Astrocyte (in vitro differentiated cells and primary cell): ENCODE data around the gene SMARCD3. TPM values are rescaled to one million over a fixed set of nuclear protein-coding genes. Genes with fewer than 3 reads are reported as not detected.

ENCODE experiments used
- DNase-seq: peaks from one replicate; pipeline ENCODE4 v3.0.0-alpha.2; 2010; ENCODE audit warnings: low read depth
- FAIRE-seq: peaks from 2 replicates; lab custom pipeline; 2011; peaks lifted over from hg19 to GRCh38; lab: Jason Lieb, UNC
- H2AFZ ChIP-seq: 2 replicates; pipeline ENCODE4 v1.6.0; 2012; ENCODE audit warnings: low read depth, low read length, inconsistent platforms
- H3K27ac ChIP-seq: 2 replicates; pipeline ENCODE4 v1.5.1; 2011; ENCODE audit warnings: low read depth, low read length, inconsistent platforms
- H3K27me3 ChIP-seq: 2 replicates; pipeline ENCODE4 v1.6.0; 2011; ENCODE audit warnings: low read length, inconsistent platforms; ENCODE audit not compliant: insufficient read depth
- H3K36me3 ChIP-seq: 2 replicates; pipeline ENCODE4 v1.5.1; 2011; ENCODE audit warnings: low read length, inconsistent platforms; ENCODE audit not compliant: insufficient read depth
- H3K4me1 ChIP-seq: 2 replicates; pipeline ENCODE4 v1.5.1; 2011; ENCODE audit warnings: low read length, inconsistent platforms; ENCODE audit not compliant: insufficient read depth
- H3K4me2 ChIP-seq: 2 replicates; pipeline ENCODE4 v1.6.0; 2012; ENCODE audit warnings: low read length, inconsistent platforms
- H3K4me3 ChIP-seq: 2 replicates; pipeline ENCODE4 v1.5.1; 2011; ENCODE audit warnings: low read depth, mild to moderate bottlenecking, low read length, inconsistent platforms; ENCODE audit not compliant: insufficient read depth
- H3K79me2 ChIP-seq: 2 replicates; pipeline ENCODE4 v1.6.0; 2012; ENCODE audit warnings: mild to moderate bottlenecking, low read length, inconsistent platforms; ENCODE audit not compliant: insufficient read depth
- H3K9ac ChIP-seq: 2 replicates; pipeline ENCODE4 v1.6.0; 2012; ENCODE audit warnings: mild to moderate bottlenecking, low read length, inconsistent platforms
- H3K9me3 ChIP-seq: 2 replicates; pipeline ENCODE4 v1.5.1; 2012; ENCODE audit warnings: low read depth, mild to moderate bottlenecking, low read length, inconsistent platforms; ENCODE audit not compliant: insufficient read depth
- H4K20me1 ChIP-seq: 2 replicates; pipeline ENCODE4 v1.6.0; 2012; ENCODE audit warnings: low read length, inconsistent platforms; ENCODE audit not compliant: insufficient read depth
- H3K27ac Mint-ChIP-seq: one replicate; pipeline ENCODE4 v1.8.0; 2021; ENCODE audit warnings: mild to moderate bottlenecking, mixed read lengths; ENCODE audit not compliant: unreplicated experiment
- H3K27me3 Mint-ChIP-seq: one replicate; pipeline ENCODE4 v1.8.0; 2021; ENCODE audit warnings: low read depth, mixed read lengths; ENCODE audit not compliant: unreplicated experiment
- H3K36me3 Mint-ChIP-seq: one replicate; pipeline ENCODE4 v1.8.0; 2021; ENCODE audit warnings: low read depth, mixed read lengths; ENCODE audit not compliant: unreplicated experiment
- H3K4me1 Mint-ChIP-seq: one replicate; pipeline ENCODE4 v1.8.0; 2021; ENCODE audit warnings: low read depth, mixed read lengths; ENCODE audit not compliant: unreplicated experiment
- H3K4me3 Mint-ChIP-seq: one replicate; pipeline ENCODE4 v1.8.0; 2021; ENCODE audit warnings: mild to moderate bottlenecking, moderate library complexity, mixed read lengths; ENCODE audit not compliant: unreplicated experiment
- H3K9me3 Mint-ChIP-seq: one replicate; pipeline ENCODE4 v1.8.0; 2021; ENCODE audit warnings: mild to moderate bottlenecking, mixed read lengths; ENCODE audit not compliant: unreplicated experiment
- CTCF ChIP-seq: IDR thresholded peaks from 2 replicates; pipeline ENCODE4 v1.5.1; 2011; ENCODE audit warnings: low read depth, mild to moderate bottlenecking, inconsistent platforms, low read length, moderate library complexity; ENCODE audit not compliant: insufficient read depth
- EZH2 ChIP-seq: IDR thresholded peaks from 2 replicates; pipeline ENCODE4 v1.6.1; 2012; ENCODE audit warnings: mild to moderate bottlenecking, low read length, inconsistent platforms; ENCODE audit not compliant: insufficient read depth
- total RNA-seq: library from RNA; stranded (reverse); gene quantifications from 2 replicates; pipeline ENCODE4 v1.2.1, GENCODE V29; 2021

The SMARCD3 gene
- total RNA-seq, 1 donor from 2014 or later: 47.7 TPM

DNA sequence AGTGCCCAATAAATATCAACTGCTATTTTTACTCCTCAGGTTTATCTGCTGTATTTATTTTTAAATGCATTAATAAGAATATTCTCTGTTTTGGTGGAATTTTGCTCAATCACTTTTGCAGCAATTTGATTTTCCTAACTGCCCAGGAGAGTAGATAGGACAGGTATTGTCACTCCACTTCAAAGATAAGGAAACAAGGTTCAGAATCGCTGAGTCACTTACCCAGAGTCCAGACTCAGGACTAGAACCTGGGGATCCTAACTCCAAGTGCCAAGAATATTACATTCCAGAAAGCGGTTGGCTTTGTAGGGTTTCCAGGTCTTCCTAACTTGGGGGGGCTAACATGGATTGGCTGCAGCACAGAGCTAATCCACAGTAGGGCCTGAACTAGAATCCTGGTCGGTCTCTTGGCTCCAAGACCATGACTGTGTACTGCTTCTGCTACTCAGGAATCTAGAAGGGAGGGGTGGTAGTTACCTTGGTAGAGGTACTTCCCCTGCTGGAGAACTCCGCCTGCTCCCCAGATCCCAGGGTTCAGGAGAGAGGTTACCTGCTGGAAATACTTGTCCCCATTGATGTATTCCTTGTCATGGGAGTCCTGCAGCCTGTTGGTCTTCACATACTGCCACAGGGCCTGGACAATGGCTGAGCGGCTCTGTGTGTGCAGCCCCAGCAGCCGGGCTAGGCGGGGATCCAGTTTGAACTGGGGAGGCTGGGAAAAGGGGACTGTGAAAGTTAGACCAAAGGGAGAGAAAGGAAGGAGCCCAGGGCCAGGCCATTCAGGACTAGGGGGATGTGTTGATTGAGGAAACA lies 7.3 kb downstream of the SMARCD3 start:
- Mint-ChIP-seq H3K27ac (peak overlapping the region; percentile 53), H3K4me3 (no peak overlapping the region), H3K36me3 (peaks cover 21% of the 10 kb centered on the region), H3K9me3 (no peaks in the 10 kb centered on the region), H3K27me3 (no peaks in the 10 kb centered on the region), H3K4me1 (peaks cover 6% of the 10 kb centered on the region)
- FAIRE-seq (no peak), DNase-seq (no peak)
- Histone ChIP-seq H3K4me1 (peaks cover 14% of the 10 kb centered on the region), H2AFZ (no peak overlapping the region), H3K4me3 (no peak overlapping the region), H3K79me2 (peaks cover 42% of the 10 kb centered on the region), H3K9me3 (no peaks in the 10 kb centered on the region), H3K4me2 (no peak overlapping the region), H3K27ac (no peak overlapping the region), H4K20me1 (peaks cover 93% of the 10 kb centered on the region), H3K36me3 (peaks cover 37% of the 10 kb centered on the region), H3K27me3 (no peaks in the 10 kb centered on the region), H3K9ac (no peak overlapping the region)
- TF ChIP-seq EZH2 (no peak), CTCF (no peak)

DNA sequence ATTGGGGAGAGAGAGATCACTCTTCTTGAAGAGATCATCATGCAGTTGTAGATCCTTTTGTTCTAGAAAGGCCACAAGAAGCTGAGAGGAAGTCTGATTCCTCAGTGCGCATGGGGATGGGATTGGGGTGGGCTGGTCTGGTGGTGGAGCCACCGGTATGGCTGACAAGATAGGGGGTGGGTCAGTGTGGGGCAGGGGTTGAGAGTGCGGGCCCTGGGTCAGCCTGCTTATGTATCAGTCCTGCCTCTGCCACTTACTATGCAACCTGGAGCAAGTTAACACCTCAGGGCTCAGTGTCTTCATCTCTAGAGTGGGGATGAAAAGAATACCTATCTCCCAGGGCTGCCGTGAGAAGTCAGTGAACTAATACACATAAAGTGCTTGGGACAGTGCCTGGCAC lies 8.0 kb downstream of the SMARCD3 start:
- Mint-ChIP-seq H3K4me1 (peaks cover 9% of the 10 kb centered on the region), H3K9me3 (no peaks in the 10 kb centered on the region), H3K4me3 (no peak overlapping the region), H3K36me3 (peaks cover 21% of the 10 kb centered on the region), H3K27me3 (no peaks in the 10 kb centered on the region), H3K27ac (peak overlapping the region; percentile 34)
- H3K36me3 ChIP-seq: peaks cover 40% of the 10 kb centered on the region
- FAIRE-seq: no peak
- H3K4me1 ChIP-seq: peaks cover 8% of the 10 kb centered on the region
- no peak overlapping the region for H3K4me2 ChIP-seq
- no peaks in the 10 kb centered on the region for H3K9me3 ChIP-seq
- H4K20me1 ChIP-seq: peaks cover 94% of the 10 kb centered on the region
- peaks cover 46% of the 10 kb centered on the region for H3K79me2 ChIP-seq
- H3K4me3 ChIP-seq: no peak overlapping the region
- no peak overlapping the region for H3K9ac ChIP-seq
- DNase-seq: no peak
- H2AFZ ChIP-seq: no peak overlapping the region
- TF ChIP-seq EZH2 (no peak), CTCF (no peak)
- H3K27ac ChIP-seq: no peak overlapping the region
- no peaks in the 10 kb centered on the region for H3K27me3 ChIP-seq
